ENCODE data around the gene ZBTB16. TPM values are rescaled to one million over a fixed set of nuclear protein-coding genes. Genes with fewer than 3 reads are reported as not detected.

Gene ZBTB16
- total and polyA plus RNA-seq, 2 donors (not counting 3 experiments of a cell fraction or from before 2014, with no cell fraction given), result 9.8 to 20.3 TPM

- peak overlapping the region; percentile 94 for H3K9ac ChIP-seq (replicated peaks; ENCODE audit: extremely low read depth, insufficient read depth, low read length)
- TF ChIP-seq CTCF (IDR thresholded peaks at IDR 0.05; ENCODE audit: extremely low read depth in 1 of 2, insufficient read depth in 1 of 2, low read depth in 1 of 2, low read length in 2 of 2) (no peak), GATA2 (IDR thresholded peaks at IDR 0.05; ENCODE audit: insufficient read depth, insufficient read length, low read depth, low read length) (no peak)
- H2AFZ ChIP-seq (ENCODE audit: low read depth, low read length), result peak overlapping the region; percentile 75
- H3K27me3 ChIP-seq (ENCODE audit: control insufficient read depth in 2 of 2, insufficient read depth in 2 of 2, low read length in 2 of 2), result peaks cover 0 to 2% of the 10 kb centered on the region in 2 experiments
- peak overlapping the region; percentile 78 for H3K27ac ChIP-seq (ENCODE audit: insufficient read depth, low read depth, low read length)
- intact Hi-C loops (cut with micrococcal nuclease) (loop anchor here (1.0 to 2.0 kb wide), 3 partner anchors 19 to 118 kb away; no protein-coding TSS in a partner anchor), dilution Hi-C loops (cut with MboI; ENCODE audit: extremely low pct_ligation_motif_present, low sequenced_read_pairs) (no loop called here)
- H3K9me3 ChIP-seq (replicated peaks; ENCODE audit: control insufficient read depth, insufficient read depth, low read length), result no peaks in the 10 kb centered on the region
- H3K9me1 ChIP-seq (replicated peaks; ENCODE audit: control insufficient read depth, extremely low read depth, insufficient read depth, low read length), result no peaks in the 10 kb centered on the region
- BruUV-seq (replicated peaks), result no TSS peak
- no peak for DNase-seq (ENCODE audit: low read depth, low spot score)
- H3K4me1 ChIP-seq (ENCODE audit: control insufficient read depth, extremely low read depth, insufficient read depth, low read length), result peaks cover 8% of the 10 kb centered on the region
- POLR2A ChIA-PET, result no interaction called here
- CTCF ChIA-PET, result interaction anchor here (1.0 to 6.6 kb wide), 8 partner anchors 15 to 200 kb away, joined by 3 to 90 read pairs (median 10); no protein-coding TSS in a partner anchor
- H3K4me2 ChIP-seq (ENCODE audit: insufficient read depth, low read length), result peak overlapping the region; percentile 82
- peak overlapping the region in 2 of 3 experiments; percentile 86 to 87 for H3K4me3 ChIP-seq (replicated peaks in 1 of 3; ENCODE audit: insufficient read depth in 1 of 3, low read depth in 1 of 3, low read length in 3 of 3)
- H3K36me3 ChIP-seq (ENCODE audit: control insufficient read depth in 2 of 2, extremely low read depth in 1 of 2, insufficient read depth in 2 of 2, low read length in 2 of 2), result peaks cover 2 to 19% of the 10 kb centered on the region in 2 experiments
- H3K79me2 ChIP-seq (ENCODE audit: control insufficient read depth, insufficient read depth, low read length), result peaks cover 6% of the 10 kb centered on the region
- no peak for FAIRE-seq
- H4K20me1 ChIP-seq (replicated peaks; ENCODE audit: control insufficient read depth, extremely low read depth, insufficient read depth, low read length), result no peaks in the 10 kb centered on the region
Observed at GRCh38 chr11:114061681-114062049, 2.2 kb downstream of the ZBTB16 start.

- intact Hi-C loops (cut with micrococcal nuclease), result no loop called here
Observed at GRCh38 chr11:114062272-114062671, 2.8 kb downstream of the ZBTB16 start.

More at GRCh38 chr11:114062272-114062671, 2.8 kb downstream of the ZBTB16 start:
- peaks cover 2 to 22% of the 10 kb centered on the region in 2 experiments for H3K36me3 ChIP-seq (ENCODE audit: control insufficient read depth in 2 of 2, extremely low read depth in 1 of 2, insufficient read depth in 2 of 2, low read length in 2 of 2)
- H3K4me1 ChIP-seq (ENCODE audit: control insufficient read depth, extremely low read depth, insufficient read depth, low read length), result peaks cover 8% of the 10 kb centered on the region
- H3K9me1 ChIP-seq (replicated peaks; ENCODE audit: control insufficient read depth, extremely low read depth, insufficient read depth, low read length), result no peaks in the 10 kb centered on the region
- H4K20me1 ChIP-seq (replicated peaks; ENCODE audit: control insufficient read depth, extremely low read depth, insufficient read depth, low read length), result no peaks in the 10 kb centered on the region
- no peak overlapping the region for H2AFZ ChIP-seq (ENCODE audit: low read depth, low read length)
- dilution Hi-C loops (cut with MboI; ENCODE audit: extremely low pct_ligation_motif_present, low sequenced_read_pairs), result no loop called here
- ChIA-PET CTCF (no interaction called here), POLR2A (no interaction called here)
- FAIRE-seq (no peak), DNase-seq (ENCODE audit: low read depth, low spot score) (no peak)
- H3K79me2 ChIP-seq (ENCODE audit: control insufficient read depth, insufficient read depth, low read length), result peaks cover 6% of the 10 kb centered on the region
- no TSS peak for BruUV-seq (replicated peaks)
- TF ChIP-seq CTCF (IDR thresholded peaks at IDR 0.05; ENCODE audit: extremely low read depth in 1 of 2, insufficient read depth in 1 of 2, low read depth in 1 of 2, low read length in 2 of 2) (no peak), JUN (IDR thresholded peaks at IDR 0.05; ENCODE audit: borderline replicate concordance, insufficient read depth, insufficient read length, low read depth) (no peak), POLR2AphosphoS5 (IDR thresholded peaks at IDR 0.05; ENCODE audit: insufficient read depth, low read depth, low read length) (no peak), POLR2A (IDR thresholded peaks at IDR 0.05; ENCODE audit: low read depth, low read length) (no peak), EZH2 (IDR thresholded peaks at IDR 0.05; ENCODE audit: borderline replicate concordance, low read depth, low read length, severe bottlenecking) (no peak), GATA2 (IDR thresholded peaks at IDR 0.05; ENCODE audit: insufficient read depth, insufficient read length, low read depth, low read length) (no peak), MAX (IDR thresholded peaks at IDR 0.05; ENCODE audit: insufficient read depth, insufficient read length) (no peak), MYC (IDR thresholded peaks at IDR 0.05; ENCODE audit: low read depth, low read length) (no peak), FOS (IDR thresholded peaks at IDR 0.05; ENCODE audit: borderline replicate concordance, insufficient read depth, low read length) (no peak)
- H3K4me2 ChIP-seq (ENCODE audit: insufficient read depth, low read length), result no peak overlapping the region
- H3K4me3 ChIP-seq (replicated peaks in 1 of 3; ENCODE audit: insufficient read depth in 1 of 3, low read depth in 1 of 3, low read length in 3 of 3), result no peak overlapping the region
- H3K9me3 ChIP-seq (replicated peaks; ENCODE audit: control insufficient read depth, insufficient read depth, low read length), result no peaks in the 10 kb centered on the region
- H3K9ac ChIP-seq (replicated peaks; ENCODE audit: extremely low read depth, insufficient read depth, low read length), result no peak overlapping the region
- H3K27ac ChIP-seq (ENCODE audit: insufficient read depth, low read depth, low read length), result no peak overlapping the region
- H3K27me3 ChIP-seq (ENCODE audit: control insufficient read depth in 2 of 2, insufficient read depth in 2 of 2, low read length in 2 of 2), result peaks cover 0 to 2% of the 10 kb centered on the region in 2 experiments

Measured in endothelial cell of umbilical vein (primary cell).